GM12801 (cell line): ENCODE results near the gene DCP1A.

Experiments
- CTCF ChIP-seq: IDR thresholded peaks from one replicate; pipeline ENCODE4 v1.5.1; 2011; ENCODE audit warnings: control low read depth; ENCODE audit not compliant: insufficient read length; ENCODE audit errors: extremely low read depth

Gene DCP1A

GRCh38 chr3:53247619-53248018 lies 99.7 kb downstream of the DCP1A start:
- TF ChIP-seq CTCF: no peak

- TF ChIP-seq CTCF: no peak
Measured at GRCh38 chr3:53244271-53244670, 103.1 kb downstream of the DCP1A start.

GRCh38 chr3:53243785-53244184 lies 103.6 kb downstream of the DCP1A start:
- TF ChIP-seq CTCF: no peak

GRCh38 chr3:53243165-53243564 lies 104.2 kb downstream of the DCP1A start:
- TF ChIP-seq CTCF: no peak

- no peak for TF ChIP-seq CTCF
Measured at GRCh38 chr3:53242642-53243041, 104.7 kb downstream of the DCP1A start.

GRCh38 chr3:53242155-53242554 lies 105.2 kb downstream of the DCP1A start:
- no peak for TF ChIP-seq CTCF

- TF ChIP-seq CTCF: no peak
Measured at GRCh38 chr3:53240989-53241972, 106.1 kb downstream of the DCP1A start.
